Measurements from ENCODE around the gene AATF.

The AATF gene

DNA sequence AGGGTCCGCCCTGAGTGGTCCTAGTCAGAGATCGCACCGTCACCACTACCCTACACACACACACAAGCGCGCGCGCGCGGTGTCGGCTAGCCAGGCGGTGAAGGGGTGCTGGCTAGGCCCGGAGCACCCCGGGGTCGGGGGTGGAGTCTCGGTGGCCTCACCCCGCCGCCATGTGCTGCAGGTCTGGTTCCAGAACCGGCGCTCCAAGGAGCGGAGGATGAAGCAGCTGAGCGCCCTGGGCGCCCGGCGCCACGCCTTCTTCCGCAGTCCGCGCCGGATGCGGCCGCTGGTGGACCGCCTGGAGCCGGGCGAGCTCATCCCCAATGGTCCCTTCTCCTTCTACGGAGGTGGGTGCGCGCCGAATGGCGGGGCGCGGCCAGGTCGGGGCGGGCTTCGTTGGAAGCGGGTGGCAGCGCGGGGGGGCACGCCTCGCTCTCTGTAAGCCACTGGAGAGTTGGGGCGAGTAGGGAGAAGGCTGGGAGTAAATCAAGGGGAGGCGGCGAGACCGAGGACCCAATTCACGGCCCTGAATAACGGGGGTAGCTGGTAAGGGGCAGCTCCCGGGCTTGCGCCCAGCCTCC, 6.6 kb upstream of the AATF start:
- DNase-seq (ENCODE audit: low read depth) = no peak

DNA sequence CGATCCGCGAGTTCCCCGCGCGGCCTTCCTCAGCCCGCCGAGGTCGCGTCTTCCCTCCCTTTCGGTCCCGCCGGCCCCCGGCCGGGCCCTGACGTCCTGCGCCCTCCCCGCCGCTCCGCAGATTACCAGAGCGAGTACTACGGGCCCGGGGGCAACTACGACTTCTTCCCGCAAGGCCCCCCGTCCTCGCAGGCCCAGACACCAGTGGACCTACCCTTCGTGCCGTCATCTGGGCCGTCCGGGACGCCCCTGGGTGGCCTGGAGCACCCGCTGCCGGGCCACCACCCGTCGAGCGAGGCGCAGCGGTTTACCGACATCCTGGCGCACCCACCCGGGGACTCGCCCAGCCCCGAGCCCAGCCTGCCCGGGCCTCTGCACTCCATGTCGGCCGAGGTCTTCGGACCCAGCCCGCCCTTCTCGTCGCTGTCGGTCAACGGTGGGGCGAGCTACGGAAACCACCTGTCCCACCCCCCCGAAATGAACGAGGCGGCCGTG, 6.1 kb upstream of the AATF start:
- no peak for DNase-seq (ENCODE audit: low read depth)

DNA sequence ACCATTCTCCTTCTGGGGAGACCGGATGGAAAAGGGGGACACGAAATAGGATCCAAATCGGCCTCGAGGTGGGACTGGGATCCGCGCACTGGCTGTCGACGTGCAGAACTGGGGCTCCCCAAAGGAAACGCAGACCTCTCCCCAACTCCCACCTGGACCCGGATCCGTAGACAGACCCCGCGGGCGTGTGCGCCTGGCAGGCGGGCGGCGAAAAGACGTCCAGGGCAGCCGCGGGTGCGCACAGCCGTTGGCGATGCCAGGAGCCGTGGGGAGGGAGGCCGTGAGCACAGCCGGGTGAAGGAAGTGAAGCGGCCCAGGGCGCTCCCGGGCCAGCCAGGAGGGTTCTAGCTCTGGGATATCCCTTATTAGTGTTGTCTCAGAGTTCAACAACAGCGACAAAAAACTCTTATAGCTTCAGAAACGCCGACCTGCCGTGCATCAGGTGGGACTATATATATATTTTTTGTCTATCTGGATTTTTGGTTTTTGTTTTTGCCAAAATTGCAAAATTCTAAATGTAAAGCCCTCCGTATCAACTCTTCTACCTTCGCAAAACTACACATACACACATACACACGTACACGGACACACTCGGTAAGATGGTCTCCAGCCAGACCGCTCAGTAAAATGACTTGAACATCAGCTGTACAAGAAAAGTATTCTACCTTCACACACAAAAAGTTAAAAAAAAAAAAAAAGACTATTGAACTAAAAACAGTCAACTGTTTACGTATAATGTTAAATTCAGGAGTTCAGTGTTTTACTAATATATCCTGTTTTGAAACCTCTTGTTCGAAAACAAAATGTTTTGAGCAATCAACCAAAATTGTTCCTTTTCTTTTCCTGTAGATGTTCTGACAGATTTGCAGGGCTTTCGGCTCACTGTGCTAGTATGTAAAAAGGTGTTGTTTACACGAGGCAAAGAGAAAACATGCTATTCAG, 5.2 kb upstream of the AATF start:
- DNase-seq (ENCODE audit: low read depth) = no peak

DNA sequence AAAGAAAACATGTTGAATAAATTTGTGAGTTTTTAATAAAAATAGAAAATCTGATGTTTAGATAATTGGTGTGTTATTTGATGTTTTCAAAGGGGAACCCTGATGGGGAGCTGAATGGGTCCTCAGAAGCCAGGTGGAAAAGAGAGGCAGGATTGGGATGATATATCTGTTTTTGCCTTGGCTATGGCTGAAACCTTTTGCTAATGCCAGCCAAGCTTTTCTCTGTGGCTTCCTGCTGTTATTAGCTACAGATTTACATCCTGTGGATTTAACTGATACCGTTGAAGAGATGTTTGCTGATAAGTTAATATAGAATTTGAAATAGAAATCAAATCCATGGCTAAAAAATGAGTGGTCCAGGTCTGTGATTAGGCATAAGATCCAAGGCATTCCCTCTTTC, 4.2 kb upstream of the AATF start:
- no peak for DNase-seq (ENCODE audit: low read depth)

DNA sequence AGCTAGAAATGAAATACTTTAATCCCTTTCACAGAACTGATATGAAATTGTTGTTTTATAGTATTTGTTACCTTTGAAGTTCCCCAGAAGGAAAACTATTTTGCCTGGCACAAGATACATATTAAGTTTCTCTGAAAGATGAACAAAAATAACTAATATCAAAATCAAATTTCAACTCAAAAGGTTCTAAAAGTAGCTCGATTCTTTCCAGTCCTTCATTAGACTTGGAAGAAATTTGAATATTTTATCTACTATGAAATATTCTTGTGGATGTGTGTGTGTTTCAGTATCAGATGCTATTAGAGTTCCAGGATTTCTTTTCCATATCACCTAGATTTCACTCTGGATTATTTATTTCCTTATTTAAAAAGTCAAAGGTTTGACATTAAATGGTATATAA, 3.6 kb upstream of the AATF start:
- DNase-seq (ENCODE audit: low read depth) = no peak

- DNase-seq (ENCODE audit: low read depth) = no peak
Measured at GRCh38 chr17:36945959-36946725, 2.6 kb upstream of the AATF start.

DNA sequence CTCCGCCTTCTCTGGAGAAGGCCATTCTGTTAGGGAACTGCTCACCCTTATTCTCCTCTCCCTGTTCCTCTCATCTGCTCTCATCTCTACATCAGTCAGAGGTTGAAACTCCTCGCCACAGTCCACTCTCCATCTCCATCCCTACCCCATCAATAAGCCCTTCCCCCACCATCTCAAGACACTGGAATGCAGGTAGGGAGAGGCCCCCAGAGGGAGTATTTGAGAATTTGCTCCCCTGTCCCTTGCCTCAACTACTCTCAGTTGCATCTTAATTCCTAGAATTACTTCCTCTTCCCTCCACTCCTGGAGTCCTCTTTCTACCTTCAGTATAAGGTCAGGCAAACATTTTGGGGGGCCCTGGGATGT, 2.0 kb upstream of the AATF start:
- DNase-seq (ENCODE audit: low read depth) = no peak

DNA sequence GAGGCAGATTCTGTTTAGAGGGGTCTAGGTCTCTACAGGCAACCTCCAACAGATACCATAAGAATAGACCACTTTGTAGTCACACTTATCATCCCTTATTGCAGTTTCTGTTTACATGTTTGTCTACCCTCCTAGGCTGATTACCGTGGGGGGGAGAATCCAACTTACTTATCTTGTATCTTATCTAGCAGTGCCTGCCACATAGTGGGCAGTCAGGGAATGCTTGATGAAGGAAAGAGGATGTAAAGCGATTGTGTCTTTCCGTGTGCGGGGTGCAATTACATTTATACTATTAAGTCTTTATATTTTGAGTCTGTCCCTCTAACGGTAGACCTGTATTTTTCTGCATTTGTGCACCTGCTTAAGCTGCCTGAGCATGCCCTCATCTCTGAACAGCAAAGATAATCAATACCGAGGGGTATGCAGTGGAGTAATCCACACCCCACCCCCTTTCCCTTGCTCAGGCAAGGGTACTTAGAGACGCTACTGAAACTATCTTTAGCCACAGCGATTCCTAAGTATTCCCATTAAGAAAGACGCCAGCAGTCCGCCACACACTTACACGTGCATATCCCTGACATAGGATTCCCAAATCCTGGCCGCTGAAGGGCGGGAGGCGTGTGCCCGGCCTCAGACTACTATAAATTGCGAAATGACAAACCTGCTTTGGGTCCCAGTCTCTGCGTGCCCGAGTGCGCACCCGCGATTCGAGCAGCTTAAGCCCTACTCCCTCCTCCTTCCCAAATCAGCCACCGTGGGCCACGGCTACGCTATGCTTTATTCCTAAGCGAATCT, 635 bp upstream of the AATF start:
- DNase-seq (ENCODE audit: low read depth) = no peak

GRCh38 chr17:36949461-36949927, 740 bp downstream of the AATF start:
- DNase-seq (ENCODE audit: low read depth) = no peak

GRCh38 chr17:36950027-36950426, 1.3 kb downstream of the AATF start:
- DNase-seq (ENCODE audit: low read depth) = no peak

DNA sequence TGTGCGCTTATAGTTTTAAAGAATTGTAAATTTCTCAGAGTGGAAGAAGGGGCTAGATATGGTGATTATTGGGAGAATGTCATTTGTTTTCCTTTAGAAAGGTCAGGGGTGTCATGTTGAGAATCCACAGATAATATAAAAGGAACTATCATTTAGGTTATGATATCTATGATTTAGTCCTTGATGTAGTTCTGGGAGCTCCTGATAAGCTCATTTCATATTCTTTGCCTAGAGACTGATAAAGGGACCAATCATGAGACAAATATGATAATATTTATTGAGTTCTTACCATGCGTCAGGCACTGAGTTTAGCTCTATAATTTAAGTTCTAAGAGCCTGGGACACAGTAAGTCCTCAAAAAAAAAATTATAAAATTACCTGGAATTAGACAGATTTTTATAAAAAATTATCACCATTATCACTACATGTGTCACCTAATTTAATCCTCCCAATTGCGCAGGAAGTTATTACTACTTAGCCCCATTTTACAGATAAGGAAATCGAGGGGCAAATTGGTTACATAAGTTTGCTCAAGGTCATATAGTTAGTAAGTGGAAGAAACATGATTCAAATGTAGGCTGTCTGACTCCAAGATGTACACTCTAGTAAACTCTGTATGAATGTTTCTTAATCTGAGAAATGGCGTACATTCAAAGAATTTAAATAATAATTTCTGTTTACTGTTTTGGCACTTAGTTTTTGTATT, 2.5 kb downstream of the AATF start:
- no peak for DNase-seq (ENCODE audit: low read depth)

DNA sequence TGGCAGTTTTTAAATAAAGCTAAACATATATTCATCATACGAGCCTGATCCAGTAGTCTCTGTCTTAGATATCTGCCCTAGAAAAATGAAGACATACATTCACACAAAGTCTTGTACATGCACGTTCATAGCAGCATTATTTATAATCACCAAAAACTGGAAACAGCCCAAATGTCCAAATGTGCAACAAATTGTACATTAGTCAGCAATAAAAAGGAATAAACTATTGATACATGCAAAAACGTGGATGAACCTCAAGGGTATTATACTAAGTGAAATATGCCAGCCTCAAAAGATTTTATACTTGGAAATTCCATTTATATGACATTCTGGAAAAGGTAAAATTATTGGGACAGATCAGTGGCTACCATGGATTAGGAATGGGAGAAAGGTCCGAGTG, 22.8 kb downstream of the AATF start:
- DNase-seq (ENCODE audit: low read depth) = no peak

GRCh38 chr17:36972186-36972700, 23.5 kb downstream of the AATF start:
- DNase-seq (ENCODE audit: low read depth) = no peak

- DNase-seq (ENCODE audit: low read depth) = no peak
Measured at GRCh38 chr17:36972905-36973304, 24.2 kb downstream of the AATF start.

DNA sequence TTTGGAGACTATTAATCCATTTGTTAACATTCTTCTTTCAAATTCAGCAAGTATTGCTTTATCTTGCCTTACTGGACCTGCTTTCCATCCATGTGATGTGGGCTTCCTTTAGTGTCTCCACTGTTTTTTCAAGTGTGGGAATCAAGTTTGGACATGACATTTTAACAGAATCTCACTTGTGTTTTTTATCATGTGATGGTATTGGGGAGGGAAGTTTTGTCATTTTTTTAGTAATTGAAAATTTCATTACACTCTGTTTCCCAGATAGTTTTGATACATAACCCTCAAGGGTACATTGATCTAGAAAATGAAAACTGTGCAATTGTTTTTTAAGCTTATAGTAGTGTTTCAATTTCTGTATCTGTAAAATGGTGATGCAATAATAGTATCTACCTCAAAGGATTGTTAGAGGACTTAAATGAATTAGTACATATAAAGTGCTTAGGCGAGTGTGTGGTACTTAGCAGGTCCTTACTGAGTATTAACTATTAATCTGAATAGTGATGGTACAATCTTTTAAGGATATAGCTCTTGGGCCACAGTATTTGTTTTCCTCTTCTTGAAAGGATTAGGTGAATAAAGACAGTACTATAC, 27.3 kb downstream of the AATF start:
- DNase-seq (ENCODE audit: low read depth) = no peak

GRCh38 chr17:36977066-36977465, 28.3 kb downstream of the AATF start:
- no peak for DNase-seq (ENCODE audit: low read depth)

- no peak for DNase-seq (ENCODE audit: low read depth)
Measured at GRCh38 chr17:36977568-36977967, 28.8 kb downstream of the AATF start.

GRCh38 chr17:36978810-36979564, 30.2 kb downstream of the AATF start:
- no peak for DNase-seq (ENCODE audit: low read depth)

DNA sequence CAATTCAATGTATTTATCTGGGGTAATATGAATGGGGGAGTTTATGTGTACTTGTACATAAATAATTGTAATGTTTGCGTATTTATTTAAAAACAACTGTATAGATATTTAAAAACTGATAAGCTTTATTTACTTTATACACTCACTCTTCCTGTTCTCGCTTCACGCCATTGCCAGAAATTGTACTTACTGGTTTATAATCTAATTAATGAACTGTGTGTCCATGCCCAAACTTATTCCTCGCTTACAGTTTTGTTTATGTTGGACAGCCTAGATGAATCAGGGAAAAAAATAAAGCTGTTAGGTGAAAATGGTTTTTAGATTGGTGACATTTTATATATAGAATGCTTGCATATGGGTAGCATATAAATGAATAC, 30.8 kb downstream of the AATF start:
- DNase-seq (ENCODE audit: low read depth) = no peak

DNA sequence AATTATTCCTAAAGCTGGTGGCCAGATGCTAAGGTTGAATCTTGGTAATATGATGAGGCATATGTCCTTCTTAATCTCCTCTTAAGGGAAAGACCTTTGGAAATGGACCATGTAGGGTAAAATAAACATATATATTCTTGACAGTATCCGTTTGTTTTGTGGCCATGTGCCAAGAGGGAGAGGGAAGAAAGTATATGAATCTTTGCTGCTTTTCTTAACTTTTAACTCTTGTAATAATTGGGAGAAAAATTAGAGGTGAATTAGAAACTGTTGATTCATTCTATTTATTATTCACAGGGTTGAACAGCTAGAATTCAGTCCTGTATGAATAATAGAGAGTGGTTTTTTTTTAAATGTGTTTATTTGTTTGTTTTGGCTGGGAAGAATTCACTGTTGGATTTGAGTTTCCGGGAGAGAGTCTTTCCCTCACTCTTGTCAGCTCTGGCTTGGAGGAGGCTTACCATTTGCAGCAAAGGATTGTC, 31.6 kb downstream of the AATF start:
- no peak for DNase-seq (ENCODE audit: low read depth)
